ENCODE measurements around the gene MCAT.
A peak's percentile ranks its signal among the peaks of the same experiment; 100 is the strongest.
"Not testable (repeated sequence)": the region's sequence is repeated elsewhere in the genome, so short reads cannot be mapped to it uniquely, and the experiment has no call there.

Gene MCAT

DNA sequence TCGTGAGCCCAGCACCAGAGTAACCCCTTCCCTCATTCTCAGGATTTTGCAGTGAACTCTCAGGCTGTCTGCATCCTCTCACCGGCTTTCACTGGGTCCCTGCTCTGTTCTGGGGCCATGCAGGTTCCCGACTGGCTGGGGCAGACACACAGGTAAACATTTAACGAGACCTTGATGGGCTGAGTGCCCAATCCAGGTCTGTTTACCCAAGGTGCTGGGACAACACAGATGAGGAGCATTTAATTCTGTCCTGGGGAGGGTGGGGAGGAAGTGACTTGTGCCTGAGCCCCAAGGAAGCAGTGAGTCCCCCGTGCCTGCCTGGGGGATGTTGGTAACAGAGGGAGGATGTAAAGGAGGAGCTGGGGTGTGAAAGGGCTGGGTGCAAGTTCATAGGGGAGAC, 28.2 kb downstream of the MCAT start:
- peak overlapping the region; percentile 87 for H3K27ac ChIP-seq
- TF ChIP-seq, protein P1, sequence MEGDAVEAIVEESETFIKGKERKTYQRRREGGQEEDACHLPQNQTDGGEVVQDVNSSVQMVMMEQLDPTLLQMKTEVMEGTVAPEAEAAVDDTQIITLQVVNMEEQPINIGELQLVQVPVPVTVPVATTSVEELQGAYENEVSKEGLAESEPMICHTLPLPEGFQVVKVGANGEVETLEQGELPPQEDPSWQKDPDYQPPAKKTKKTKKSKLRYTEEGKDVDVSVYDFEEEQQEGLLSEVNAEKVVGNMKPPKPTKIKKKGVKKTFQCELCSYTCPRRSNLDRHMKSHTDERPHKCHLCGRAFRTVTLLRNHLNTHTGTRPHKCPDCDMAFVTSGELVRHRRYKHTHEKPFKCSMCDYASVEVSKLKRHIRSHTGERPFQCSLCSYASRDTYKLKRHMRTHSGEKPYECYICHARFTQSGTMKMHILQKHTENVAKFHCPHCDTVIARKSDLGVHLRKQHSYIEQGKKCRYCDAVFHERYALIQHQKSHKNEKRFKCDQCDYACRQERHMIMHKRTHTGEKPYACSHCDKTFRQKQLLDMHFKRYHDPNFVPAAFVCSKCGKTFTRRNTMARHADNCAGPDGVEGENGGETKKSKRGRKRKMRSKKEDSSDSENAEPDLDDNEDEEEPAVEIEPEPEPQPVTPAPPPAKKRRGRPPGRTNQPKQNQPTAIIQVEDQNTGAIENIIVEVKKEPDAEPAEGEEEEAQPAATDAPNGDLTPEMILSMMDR (conservative IDR thresholded peaks at IDR 0.05): no peak
- no peak for TF ChIP-seq ZFX (IDR thresholded peaks at IDR 0.05)

DNA sequence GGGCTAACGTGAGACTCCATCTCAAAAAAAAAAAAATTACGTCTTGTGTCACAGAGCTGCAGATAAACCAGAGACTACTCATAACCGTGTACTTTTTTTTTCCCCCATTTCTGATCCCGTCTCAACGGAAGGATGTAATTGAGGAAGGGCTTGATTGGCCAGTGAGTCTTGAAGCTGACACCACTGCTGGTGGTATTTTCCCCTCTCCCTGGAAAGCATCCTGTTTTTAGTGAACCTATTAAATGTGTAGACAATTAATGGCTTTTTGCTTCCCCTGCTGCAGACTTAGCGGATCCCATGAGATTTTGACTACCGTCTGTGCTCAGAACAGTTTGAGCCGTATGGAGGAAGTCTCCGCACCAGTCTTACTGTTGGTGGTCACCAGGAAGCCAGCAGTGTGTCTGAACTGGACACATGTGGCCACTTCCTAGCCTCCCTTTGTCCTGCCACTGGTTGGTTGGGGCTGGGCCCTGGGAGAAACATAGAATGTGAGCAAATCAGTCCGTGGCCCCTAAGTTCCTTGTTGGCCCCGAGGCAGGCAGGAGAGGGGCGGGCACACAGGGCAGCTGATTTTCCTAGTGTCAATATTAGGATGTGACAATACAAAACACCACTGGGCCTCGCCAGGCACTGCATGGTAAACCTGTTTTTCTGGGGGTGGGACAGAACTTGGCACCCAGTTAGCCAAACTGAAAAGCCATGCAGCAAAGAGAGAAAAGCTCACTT, 29.5 kb downstream of the MCAT start:
- TF ChIP-seq, protein P1 (conservative IDR thresholded peaks at IDR 0.05): no peak
- TF ChIP-seq ZFX (IDR thresholded peaks at IDR 0.05): no peak
- H3K27ac ChIP-seq: peak overlapping the region; percentile 87

DNA sequence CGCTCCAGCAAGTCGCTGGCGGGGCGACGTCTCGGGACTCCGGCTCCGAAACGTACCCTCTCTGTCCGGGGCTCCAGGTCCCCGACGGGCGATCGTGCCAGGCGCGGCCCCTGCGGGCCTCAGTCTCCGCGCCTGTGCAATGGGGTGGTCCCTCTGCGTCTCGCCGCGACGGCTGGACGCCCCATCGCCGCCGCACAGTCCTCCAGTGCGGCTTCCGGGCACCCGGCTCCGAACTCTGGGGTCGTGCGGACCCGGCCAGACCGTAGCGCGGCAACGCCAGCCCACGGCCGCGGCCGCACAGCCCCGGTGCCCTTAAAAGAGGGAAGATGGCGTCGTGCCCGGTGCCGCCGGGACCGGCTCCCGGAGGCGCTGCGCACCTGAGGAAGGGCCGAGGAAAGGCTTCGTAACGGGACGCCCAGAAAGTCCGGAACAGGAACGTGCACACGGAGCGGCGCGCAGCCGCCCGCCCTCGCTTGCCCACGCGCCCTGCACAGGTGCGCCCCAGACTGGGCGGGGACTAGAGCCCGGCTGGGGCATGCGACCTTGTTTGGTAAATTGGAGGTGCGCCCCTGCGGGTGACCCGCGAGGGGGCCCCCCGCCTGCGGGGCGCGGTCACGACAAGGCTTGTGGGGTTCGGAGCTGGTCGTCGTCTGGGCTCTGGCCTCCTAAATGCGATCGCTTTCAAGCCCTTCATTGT, 32.1 kb downstream of the MCAT start:
- peak overlapping the region; percentile 90 for H3K27ac ChIP-seq
- TF ChIP-seq, protein P1 (conservative IDR thresholded peaks at IDR 0.05): no peak
- TF ChIP-seq ZFX (IDR thresholded peaks at IDR 0.05): peak; percentile 65; the same call in 1 of the 2 replicates

DNA sequence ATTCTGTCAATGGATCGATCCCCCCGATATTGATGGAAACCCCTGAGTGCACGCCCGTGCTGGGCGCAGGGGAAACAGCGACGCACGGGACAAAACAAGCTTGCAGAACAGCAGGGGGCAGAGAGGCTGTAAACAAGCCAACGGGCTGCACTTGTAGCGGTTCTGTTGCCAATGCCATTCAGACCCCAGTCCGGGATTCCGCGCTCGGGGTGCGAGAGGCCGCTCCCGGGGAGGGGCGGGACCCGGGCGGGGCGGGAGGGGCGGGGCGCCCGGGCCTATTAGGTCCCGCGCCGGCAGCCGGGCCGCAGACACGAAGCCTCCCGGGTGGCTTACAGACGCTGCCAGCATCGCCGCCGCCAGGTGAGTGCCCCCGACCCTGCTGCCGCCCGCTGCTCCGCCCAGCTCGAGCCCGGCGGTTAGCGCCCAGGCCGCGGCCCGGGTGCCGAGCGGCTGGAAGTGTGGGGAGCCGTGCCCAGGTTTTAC, 32.7 kb downstream of the MCAT start, which contains the start of gene BIK:
TSS of gene BIK (plus strand) at position 307 of the 483 bp plus-strand sequence. CDS start 13,273 bp downstream, outside the sequence.
- H3K27ac ChIP-seq: peak within 1 kb of the TSS; percentile 90
- TF ChIP-seq, protein P1 (conservative IDR thresholded peaks at IDR 0.05): no peak
- TF ChIP-seq ZFX (IDR thresholded peaks at IDR 0.05): no peak

DNA sequence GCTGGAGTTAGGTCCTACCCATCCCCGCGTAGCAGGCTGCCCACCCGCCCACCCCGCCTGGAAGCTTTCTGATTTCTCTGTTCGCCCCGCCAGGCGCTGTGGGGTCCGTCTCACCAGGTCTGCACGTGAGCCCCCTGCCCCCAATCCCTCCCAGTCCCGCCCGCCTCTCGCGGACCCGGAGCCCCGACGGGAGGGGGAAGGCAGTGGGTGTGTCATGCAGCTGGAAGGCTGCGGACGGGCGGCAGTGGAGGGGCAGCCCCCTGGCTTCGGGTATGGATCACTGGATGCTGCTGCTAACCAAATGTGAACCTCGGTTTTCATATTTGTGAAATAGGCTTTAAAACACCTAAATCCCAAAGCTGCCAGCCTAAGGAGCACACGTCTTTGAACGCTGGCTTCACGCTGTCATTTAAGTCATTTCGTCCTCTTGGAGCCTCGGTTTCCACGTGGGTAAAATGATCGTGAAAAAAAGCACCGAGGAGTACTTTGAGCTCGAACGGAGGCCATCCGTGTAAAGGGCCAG, 33.2 kb downstream of the MCAT start:
- TF ChIP-seq, protein P1 (conservative IDR thresholded peaks at IDR 0.05): no peak
- no peak for TF ChIP-seq ZFX (IDR thresholded peaks at IDR 0.05)
- H3K27ac ChIP-seq: peak overlapping the region; percentile 90; the same call in 1 of the 2 replicates

DNA sequence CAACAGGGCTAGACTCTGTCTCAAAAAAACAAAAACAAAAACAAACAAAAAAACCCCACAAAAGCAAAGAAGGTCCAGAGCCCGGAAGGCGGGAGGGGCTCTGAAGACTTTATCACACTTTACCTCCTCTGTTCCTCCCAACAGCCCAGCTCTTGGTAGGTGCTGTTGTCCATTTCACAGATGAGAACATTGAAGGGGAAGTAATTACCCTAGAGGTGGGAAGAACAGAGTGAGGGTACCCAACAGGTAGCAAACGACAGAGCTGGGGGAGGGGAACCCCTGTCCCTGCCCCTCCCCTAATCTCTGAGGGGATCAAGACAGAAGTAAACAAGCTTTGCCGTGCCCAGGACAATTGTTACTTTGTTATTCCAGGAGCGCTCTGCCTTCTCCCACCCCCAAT, 33.7 kb downstream of the MCAT start:
- H3K27ac ChIP-seq: no peak overlapping the region
- TF ChIP-seq, protein P1 (conservative IDR thresholded peaks at IDR 0.05): no peak
- TF ChIP-seq ZFX (IDR thresholded peaks at IDR 0.05): no peak

DNA sequence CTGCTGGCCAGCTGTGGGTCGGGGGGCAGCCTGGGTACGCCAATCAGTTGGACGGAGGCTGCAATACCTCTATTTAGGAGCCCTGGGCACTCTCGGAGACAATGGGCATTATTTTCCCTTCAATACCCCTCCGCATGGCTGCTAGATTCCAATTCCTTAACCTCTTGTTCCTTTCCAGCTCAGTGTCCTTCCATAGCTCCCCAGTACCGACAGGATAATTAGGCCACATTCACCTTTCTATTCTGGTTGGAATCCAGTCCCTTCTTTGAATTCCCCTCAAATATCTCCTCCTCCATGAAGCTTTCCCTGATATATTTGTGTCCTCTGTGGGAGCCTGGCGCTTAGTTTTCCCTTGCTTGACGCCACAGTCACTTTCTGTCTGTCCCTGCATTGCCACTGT, 36.9 kb downstream of the MCAT start:
- H3K27ac ChIP-seq: no peak overlapping the region

DNA sequence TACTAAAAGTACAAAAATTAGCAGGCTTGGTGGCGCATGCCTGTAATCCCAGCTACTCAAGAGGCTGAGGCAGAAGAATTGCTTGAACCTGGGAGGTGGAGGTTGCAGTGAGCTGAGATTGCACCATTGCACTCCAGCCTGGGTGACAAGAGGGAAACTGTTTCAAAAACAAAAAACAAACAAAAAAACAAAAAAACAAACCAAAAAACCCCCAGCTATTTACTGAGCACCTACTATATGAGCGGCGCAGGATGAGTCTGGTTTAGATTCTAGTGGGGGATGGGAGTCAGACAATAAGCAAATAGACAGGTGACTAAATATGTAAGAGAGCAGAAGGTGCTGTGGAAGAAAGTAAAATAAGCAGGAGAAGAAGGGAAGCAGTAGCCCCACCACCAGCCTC, 38.2 kb downstream of the MCAT start:
- not testable (repeated sequence) for H3K27ac ChIP-seq

More for the DNA sequence above, 36.9 kb downstream of the MCAT start:
- TF ChIP-seq ZFX (IDR thresholded peaks at IDR 0.05): no peak
- TF ChIP-seq, protein P1 (conservative IDR thresholded peaks at IDR 0.05): no peak

DNA sequence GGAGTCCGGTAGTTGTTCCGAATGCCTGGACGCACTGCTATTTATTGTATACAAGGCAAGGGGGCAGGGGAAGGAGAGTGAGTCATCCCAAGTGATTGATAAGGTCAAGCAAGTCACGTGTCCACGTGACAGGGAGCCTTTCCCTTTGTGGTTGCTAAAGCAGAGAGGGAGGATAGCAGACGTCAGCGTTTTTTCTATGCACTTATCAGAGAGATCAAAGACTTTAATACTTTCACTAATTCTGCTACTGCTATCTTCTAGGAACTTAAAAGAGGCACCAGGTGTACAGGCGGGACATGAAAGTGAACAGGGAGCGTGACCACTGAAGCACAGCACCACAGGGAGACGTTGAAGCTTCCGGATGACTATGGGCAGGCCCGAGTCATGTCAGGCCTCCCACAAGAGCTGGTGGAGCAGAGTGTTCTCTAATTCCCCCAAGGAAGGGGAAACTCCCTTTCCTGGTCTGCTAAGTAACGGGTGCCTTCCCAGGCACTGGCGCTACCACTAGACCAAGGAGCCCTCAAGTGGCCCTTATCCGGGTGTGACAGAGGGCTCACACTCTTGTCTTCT, 39.1 kb downstream of the MCAT start:
- H3K27ac ChIP-seq: peak overlapping the region; percentile 4; the same call in 1 of the 2 replicates

Measured in C4-2B (cell line).